Umbilical cord (tissue), 2 donors: ENCODE results near the gene PPP3R2. TPM values are rescaled to one million over a fixed set of nuclear protein-coding genes. Genes with fewer than 3 reads are reported as not detected.

Experiments
- DNase-seq: peaks from one replicate; pipeline ENCODE4 v3.0.0-alpha.2; 2015; ENCODE audit warnings: low spot score
- total RNA-seq: library from RNA; depleted of rRNA; stranded (reverse); fragments of >200 nt; gene quantifications from one replicate; pipeline ENCODE4 v1.2.3, GENCODE V29; 2014; ENCODE audit warnings: low replicate concordance; ENCODE audit not compliant: insufficient read depth

PPP3R2 gene
- total RNA-seq: 3.6 TPM

- DNase-seq: no peak
Measured at GRCh38 chr9:101594796-101595195, at the start of gene PPP3R2. Gene PPP3R2 (minus strand): TSS chr9:101594969. CDS start chr9:101594921, 48 bp downstream.

GRCh38 chr9:101639785-101640665, 45.3 kb upstream of the PPP3R2 start:
- DNase-seq: peak; percentile 21

GRCh38 chr9:101639311-101639710, 44.5 kb upstream of the PPP3R2 start:
- no peak for DNase-seq

- DNase-seq: no peak
Measured at GRCh38 chr9:101636247-101636646, 41.5 kb upstream of the PPP3R2 start.

GRCh38 chr9:101635473-101635872, 40.7 kb upstream of the PPP3R2 start:
- no peak for DNase-seq

- DNase-seq: no peak
Measured at GRCh38 chr9:101634741-101635409, 40.1 kb upstream of the PPP3R2 start.

GRCh38 chr9:101632611-101633010, 37.8 kb upstream of the PPP3R2 start:
- DNase-seq: no peak

GRCh38 chr9:101631892-101632291, 37.1 kb upstream of the PPP3R2 start:
- DNase-seq: no peak

GRCh38 chr9:101629636-101630035, 34.9 kb upstream of the PPP3R2 start:
- no peak for DNase-seq

- DNase-seq: peak; percentile 29
Measured at GRCh38 chr9:101628173-101628572, 33.4 kb upstream of the PPP3R2 start.

GRCh38 chr9:101626295-101626694, 31.5 kb upstream of the PPP3R2 start:
- DNase-seq: no peak

GRCh38 chr9:101625876-101626275, 31.1 kb upstream of the PPP3R2 start:
- no peak for DNase-seq

GRCh38 chr9:101620452-101620851, 25.7 kb upstream of the PPP3R2 start:
- no peak for DNase-seq

- no peak for DNase-seq
Measured at GRCh38 chr9:101618698-101619097, 23.9 kb upstream of the PPP3R2 start.

- DNase-seq: no peak
Measured at GRCh38 chr9:101605547-101605946, 10.8 kb upstream of the PPP3R2 start.

GRCh38 chr9:101604296-101604695, 9.5 kb upstream of the PPP3R2 start:
- DNase-seq: no peak

- peak; percentile 64 for DNase-seq
Measured at GRCh38 chr9:101601904-101602765, 7.4 kb upstream of the PPP3R2 start.

- no peak for DNase-seq
Measured at GRCh38 chr9:101593345-101593744, 1.4 kb downstream of the PPP3R2 start.

GRCh38 chr9:101592788-101593187, 2.0 kb downstream of the PPP3R2 start:
- DNase-seq: no peak

GRCh38 chr9:101591787-101592446, 2.9 kb downstream of the PPP3R2 start:
- no peak for DNase-seq

GRCh38 chr9:101590901-101591300, 3.9 kb downstream of the PPP3R2 start:
- no peak for DNase-seq
